Measurements from ENCODE around the gene MYBPC3.

DNA sequence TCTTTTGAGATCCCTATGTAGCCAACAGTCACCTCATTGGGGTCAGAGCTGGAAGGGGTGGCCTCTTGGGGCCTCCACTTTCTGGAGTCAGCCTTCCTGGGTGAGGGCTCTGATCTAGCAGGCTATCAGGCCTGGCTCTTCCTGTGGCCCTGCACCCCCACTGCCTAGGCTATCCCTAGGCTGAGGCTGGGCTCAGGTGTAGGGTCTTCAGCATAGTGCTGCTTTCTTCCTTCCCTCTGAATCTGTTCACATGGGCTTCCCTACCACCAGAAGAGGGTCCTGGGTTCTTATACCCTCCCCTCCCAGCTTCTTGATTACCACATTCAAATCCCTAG is 26.3 kb upstream of the MYBPC3 start:
- TF ChIP-seq, protein P1, sequence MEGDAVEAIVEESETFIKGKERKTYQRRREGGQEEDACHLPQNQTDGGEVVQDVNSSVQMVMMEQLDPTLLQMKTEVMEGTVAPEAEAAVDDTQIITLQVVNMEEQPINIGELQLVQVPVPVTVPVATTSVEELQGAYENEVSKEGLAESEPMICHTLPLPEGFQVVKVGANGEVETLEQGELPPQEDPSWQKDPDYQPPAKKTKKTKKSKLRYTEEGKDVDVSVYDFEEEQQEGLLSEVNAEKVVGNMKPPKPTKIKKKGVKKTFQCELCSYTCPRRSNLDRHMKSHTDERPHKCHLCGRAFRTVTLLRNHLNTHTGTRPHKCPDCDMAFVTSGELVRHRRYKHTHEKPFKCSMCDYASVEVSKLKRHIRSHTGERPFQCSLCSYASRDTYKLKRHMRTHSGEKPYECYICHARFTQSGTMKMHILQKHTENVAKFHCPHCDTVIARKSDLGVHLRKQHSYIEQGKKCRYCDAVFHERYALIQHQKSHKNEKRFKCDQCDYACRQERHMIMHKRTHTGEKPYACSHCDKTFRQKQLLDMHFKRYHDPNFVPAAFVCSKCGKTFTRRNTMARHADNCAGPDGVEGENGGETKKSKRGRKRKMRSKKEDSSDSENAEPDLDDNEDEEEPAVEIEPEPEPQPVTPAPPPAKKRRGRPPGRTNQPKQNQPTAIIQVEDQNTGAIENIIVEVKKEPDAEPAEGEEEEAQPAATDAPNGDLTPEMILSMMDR (IDR thresholded peaks at IDR 0.05), result no peak
- no peak for TF ChIP-seq POLR2A (IDR thresholded peaks at IDR 0.05)
